ENCODE results near the gene TPP2.

- TF ChIP-seq CTCF (conservative IDR thresholded peaks at IDR 0.05; ENCODE audit: low read length) (no peak), EZH2phosphoT487 (IDR thresholded peaks at IDR 0.05; ENCODE audit: borderline replicate concordance, low read depth, low read length) (no peak)
Measured at GRCh38 chr13:102587916-102588315, 8.9 kb upstream of the TPP2 start.
